Osteoblast (primary cell): ENCODE measurements around the gene TNFRSF1A. TPM values are rescaled to one million over a fixed set of nuclear protein-coding genes. Genes with fewer than 3 reads are reported as not detected.
A peak's percentile ranks its signal among the peaks of the same experiment; 100 is the strongest.

Source experiments
- DNase-seq: peaks from one replicate; pipeline ENCODE4 v3.0.0; 2011; ENCODE audit warnings: low spot score, mixed read lengths; ENCODE audit not compliant: insufficient read length; ENCODE audit errors: missing footprints
- H2AFZ ChIP-seq: 2 replicates; pipeline ENCODE4 v1.6.0; 2011; ENCODE audit warnings: mild to moderate bottlenecking, low read length
- H3K27ac ChIP-seq: 2 replicates; pipeline ENCODE4 v1.5.1; 2011; ENCODE audit warnings: mild to moderate bottlenecking, low read depth, low read length, moderate library complexity
- H3K27me3 ChIP-seq: 2 replicates; pipeline ENCODE4 v1.6.0; 2012; ENCODE audit warnings: mild to moderate bottlenecking, control low read depth, inconsistent platforms, low read length, moderate library complexity; ENCODE audit not compliant: insufficient read depth
- H3K36me3 ChIP-seq: 2 replicates; pipeline ENCODE4 v1.5.1; 2011; ENCODE audit warnings: mild to moderate bottlenecking, low read length, control low read depth, moderate library complexity; ENCODE audit not compliant: insufficient read depth
- H3K4me1 ChIP-seq: 2 replicates; pipeline ENCODE4 v1.5.1; 2011; ENCODE audit warnings: mild to moderate bottlenecking, low read length, control low read depth, moderate library complexity; ENCODE audit not compliant: insufficient read depth
- H3K4me2 ChIP-seq: 2 replicates; pipeline ENCODE4 v1.6.0; 2011; ENCODE audit warnings: mild to moderate bottlenecking, low read length; ENCODE audit not compliant: insufficient read depth
- H3K4me3 ChIP-seq: fragments of 200-600 bp; sonication (generic); 3 replicates; pipeline ENCODE4 v1.5.1; 2012; ENCODE audit warnings: mild to moderate bottlenecking, low read length, inconsistent platforms; ENCODE audit not compliant: insufficient read depth
- H3K79me2 ChIP-seq: 2 replicates; pipeline ENCODE4 v1.6.0; 2012; ENCODE audit warnings: mild to moderate bottlenecking, low read length, control low read depth, inconsistent platforms; ENCODE audit not compliant: insufficient read depth
- H3K9me3 ChIP-seq: 2 replicates; pipeline ENCODE4 v1.5.1; 2011; ENCODE audit warnings: low read depth, low read length, control low read depth
- H4K20me1 ChIP-seq: 2 replicates; pipeline ENCODE4 v1.6.0; 2012; ENCODE audit warnings: mild to moderate bottlenecking, low read length, control low read depth; ENCODE audit not compliant: insufficient read depth
- CTCF ChIP-seq: IDR thresholded peaks from 2 replicates; pipeline ENCODE4 v1.5.1; 2011; ENCODE audit warnings: mild to moderate bottlenecking, low read depth, low read length, moderate library complexity; ENCODE audit errors: extremely low read depth
- total RNA-seq: library from RNA; depleted of rRNA; stranded (reverse); fragments of >200 nt; gene quantifications from 2 replicates; pipeline ENCODE4 v1.2.3, GENCODE V29; 2012

TNFRSF1A gene
- total RNA-seq, 1 donor, result 228 TPM

DNA sequence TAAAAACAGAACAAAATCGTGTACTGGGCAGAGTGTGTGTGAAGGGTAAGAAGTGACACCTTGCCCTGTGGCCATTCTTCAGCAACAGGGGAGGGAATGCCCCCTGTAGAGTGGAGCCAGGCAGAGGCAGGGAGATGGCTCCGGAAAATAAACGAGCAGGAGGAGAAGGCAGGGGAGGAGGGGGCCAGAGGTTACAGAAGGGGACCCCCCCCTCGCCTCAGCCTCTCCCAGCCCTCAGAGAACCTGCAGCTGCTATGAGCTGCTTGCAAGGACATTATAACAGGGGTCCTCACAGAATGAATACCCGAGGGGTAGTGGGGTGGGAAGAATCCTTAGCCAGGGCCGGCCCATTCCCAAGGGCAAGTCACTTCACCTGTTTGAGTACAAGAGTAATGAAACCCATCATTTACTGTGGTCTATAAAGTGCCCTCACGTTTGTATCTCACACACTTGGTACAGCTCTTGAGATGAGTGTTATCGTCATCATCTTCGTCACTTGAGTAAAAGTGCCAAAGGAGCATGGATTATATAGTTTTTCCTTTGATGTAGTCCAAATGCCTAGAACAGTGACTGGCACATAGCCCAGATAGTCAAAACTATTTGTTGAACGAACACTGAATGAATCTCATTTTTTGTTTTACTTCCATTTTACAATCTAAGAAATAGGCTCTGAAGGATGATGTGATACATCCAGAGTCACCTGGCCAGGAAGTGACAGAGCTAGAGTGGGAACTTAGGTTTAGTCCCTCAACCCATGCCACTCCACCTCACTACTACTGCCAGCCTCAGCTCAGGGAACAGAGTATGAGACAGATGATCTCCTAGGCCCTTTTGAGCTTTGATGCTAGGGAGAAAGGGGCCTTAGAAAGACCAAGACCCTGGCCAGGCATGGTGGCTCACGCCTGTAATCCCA lies 19.0 kb upstream of the TNFRSF1A start:
- peak; percentile 71 for DNase-seq
- Histone ChIP-seq H4K20me1 (no peaks in the 10 kb centered on the region), H2AFZ (no peak overlapping the region), H3K27me3 (peaks cover under 1% of the 10 kb centered on the region), H3K4me2 (no peak overlapping the region), H3K36me3 (no peaks in the 10 kb centered on the region), H3K79me2 (no peaks in the 10 kb centered on the region), H3K9me3 (no peaks in the 10 kb centered on the region), H3K4me3 (no peak overlapping the region), H3K4me1 (peaks cover 10% of the 10 kb centered on the region), H3K27ac (no peak overlapping the region)
- TF ChIP-seq CTCF, result no peak

DNA sequence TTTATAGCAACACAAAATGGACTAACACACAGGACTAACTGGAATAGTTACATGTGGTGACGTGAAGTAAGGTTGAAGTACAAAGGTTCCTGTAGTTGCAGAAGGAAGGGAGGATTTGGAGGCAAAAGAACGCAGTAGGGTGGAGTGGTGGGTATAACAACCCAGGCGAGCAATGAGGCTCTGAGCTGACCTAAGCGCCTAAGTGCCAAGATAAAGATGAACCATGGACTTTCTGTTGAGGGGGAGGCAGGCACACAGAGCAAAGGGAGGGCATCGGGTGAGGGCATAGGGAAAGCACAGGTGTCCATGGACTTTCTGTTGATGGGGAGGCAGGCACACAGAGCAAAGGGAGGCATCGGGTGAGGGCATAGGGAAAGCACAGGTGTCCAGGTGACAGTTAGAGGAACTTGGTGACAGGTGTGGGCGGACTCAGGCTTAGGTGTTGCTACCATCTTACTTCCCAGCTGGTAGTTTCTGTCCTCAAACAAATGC lies 18.2 kb upstream of the TNFRSF1A start:
- TF ChIP-seq CTCF, result no peak
- Histone ChIP-seq H3K79me2 (no peaks in the 10 kb centered on the region), H3K36me3 (no peaks in the 10 kb centered on the region), H3K27ac (no peak overlapping the region), H3K27me3 (peaks cover 2% of the 10 kb centered on the region), H3K4me1 (peaks cover 10% of the 10 kb centered on the region), H4K20me1 (no peaks in the 10 kb centered on the region), H3K4me3 (no peak overlapping the region), H2AFZ (no peak overlapping the region), H3K9me3 (no peaks in the 10 kb centered on the region), H3K4me2 (no peak overlapping the region)
- peak; percentile 39 for DNase-seq

DNA sequence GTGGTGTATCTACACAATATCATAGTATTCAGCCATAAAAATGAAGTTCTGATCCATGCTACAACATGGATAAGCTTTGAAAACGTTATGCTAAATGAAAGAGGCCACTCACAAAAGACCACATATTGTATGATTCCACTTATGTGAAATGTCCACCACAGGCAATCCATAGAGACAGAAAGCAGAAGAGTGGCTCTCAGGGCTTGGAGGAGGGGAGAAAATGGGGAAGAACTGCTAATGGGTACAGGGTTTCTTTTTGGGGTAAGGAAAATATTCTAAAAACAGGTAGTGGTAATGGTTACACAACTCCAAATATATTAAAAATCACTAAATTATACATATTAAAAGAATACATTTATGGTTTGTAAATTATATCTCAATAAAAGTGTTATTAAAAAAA lies 17.0 kb upstream of the TNFRSF1A start:
- no peaks in the 10 kb centered on the region for H3K79me2 ChIP-seq
- no peaks in the 10 kb centered on the region for H3K9me3 ChIP-seq
- no peak overlapping the region for H2AFZ ChIP-seq
- H3K4me1 ChIP-seq, result peaks cover 10% of the 10 kb centered on the region
- H3K4me2 ChIP-seq, result no peak overlapping the region
- no peak overlapping the region for H3K27ac ChIP-seq
- no peak for DNase-seq
- no peak overlapping the region for H3K4me3 ChIP-seq
- H3K36me3 ChIP-seq, result no peaks in the 10 kb centered on the region
- peaks cover 2% of the 10 kb centered on the region for H3K27me3 ChIP-seq
- no peaks in the 10 kb centered on the region for H4K20me1 ChIP-seq
- TF ChIP-seq CTCF, result no peak

- H3K36me3 ChIP-seq, result no peaks in the 10 kb centered on the region
- H3K4me1 ChIP-seq, result no peaks in the 10 kb centered on the region
- H3K27me3 ChIP-seq, result peaks cover 2% of the 10 kb centered on the region
- H3K4me3 ChIP-seq, result no peak overlapping the region
- H3K79me2 ChIP-seq, result no peaks in the 10 kb centered on the region
- DNase-seq, result peak; percentile 67
- no peak overlapping the region for H3K27ac ChIP-seq
- no peaks in the 10 kb centered on the region for H3K9me3 ChIP-seq
- H4K20me1 ChIP-seq, result no peaks in the 10 kb centered on the region
- no peak overlapping the region for H2AFZ ChIP-seq
- H3K4me2 ChIP-seq, result no peak overlapping the region
- TF ChIP-seq CTCF, result no peak
Measured at GRCh38 chr12:6356374-6356820, 14.5 kb upstream of the TNFRSF1A start.
